Measurements from ENCODE around the gene CRYGC. TPM values are rescaled to one million over a fixed set of nuclear protein-coding genes. Genes with fewer than 3 reads are reported as not detected.

The CRYGC gene
- total and polyA plus RNA-seq, 2 of the 8 experiments (the other 6 are each of a cell fraction or from before 2014, with no cell fraction given) = not detected

- no peaks in the 10 kb centered on the region for H3K9me3 ChIP-seq (ENCODE audit: insufficient read depth in 2 of 2, low read depth in 1 of 2, low read length in 1 of 2)
- no peaks in the 10 kb centered on the region for H3K79me1 ChIP-seq (ENCODE audit: low read depth, low read length)
Observed at GRCh38 chr2:208097313-208097712, 32.3 kb downstream of the CRYGC start.

More at GRCh38 chr2:208097313-208097712, 32.3 kb downstream of the CRYGC start:
- Histone ChIP-seq H2BK12ac (ENCODE audit: low read depth, low read length) (no peak overlapping the region), H3K27ac (ENCODE audit: low read depth, low read length) (no peak overlapping the region), H3K23ac (ENCODE audit: insufficient read length) (no peak overlapping the region), H3K36me3 (ENCODE audit: control insufficient read depth in 2 of 4, insufficient read depth in 4 of 4, low read length in 3 of 4) (no peaks in the 10 kb centered on the region), H3K27me3 (replicated peaks in 1 of 4; ENCODE audit: control insufficient read depth in 3 of 4, extremely low read depth in 1 of 4, insufficient read depth in 3 of 4, low read length in 3 of 4) (no peaks in the 10 kb centered on the region), H2BK5ac (ENCODE audit: low read depth, low read length) (no peak overlapping the region), H2BK120ac (replicated peaks; ENCODE audit: low read depth, low read length) (no peak overlapping the region), H4K8ac (ENCODE audit: extremely low read depth, insufficient read depth, low read length) (no peak overlapping the region), H3K23me2 (ENCODE audit: low read depth, low read length) (no peaks in the 10 kb centered on the region), H2AFZ (ENCODE audit: low read length) (no peak overlapping the region), H3K56ac (replicated peaks; ENCODE audit: insufficient read length, low read depth, low read length) (no peak overlapping the region), H2BK20ac (ENCODE audit: low read length) (no peak overlapping the region), H3K4me2 (ENCODE audit: insufficient read depth in 1 of 2, low read depth in 2 of 2, low read length in 2 of 2) (no peak overlapping the region), H2AK5ac (ENCODE audit: low read depth, low read length) (no peak overlapping the region), H3K9ac (replicated peaks in 1 of 4; ENCODE audit: extremely low read depth in 1 of 4, low read depth in 3 of 4, low read length in 3 of 4) (no peak overlapping the region), H2BK15ac (ENCODE audit: low read length) (no peak overlapping the region), H4K20me1 (replicated peaks in 1 of 2; ENCODE audit: control insufficient read depth in 1 of 2, insufficient read depth in 2 of 2, low read length in 2 of 2) (no peaks in the 10 kb centered on the region), H3K4ac (replicated peaks; ENCODE audit: insufficient read length, low read depth, low read length) (no peak overlapping the region), H4K91ac (replicated peaks; ENCODE audit: insufficient read length, low read length) (no peak overlapping the region), H3K14ac (ENCODE audit: insufficient read length) (no peak overlapping the region), H4K5ac (ENCODE audit: insufficient read length, low read depth, low read length) (no peak overlapping the region), H3K18ac (ENCODE audit: extremely low read depth, low read length) (no peak overlapping the region), H3K4me1 (replicated peaks in 1 of 4; ENCODE audit: control insufficient read depth in 3 of 4, insufficient read depth in 4 of 4, low read length in 3 of 4) (no peaks in the 10 kb centered on the region), H3K79me2 (ENCODE audit: control insufficient read depth in 1 of 2, insufficient read depth in 2 of 2, low read length in 2 of 2) (no peaks in the 10 kb centered on the region), H3K4me3 (ENCODE audit: extremely low read depth in 1 of 4, insufficient read depth in 2 of 4, low read depth in 3 of 4, low read length in 4 of 4) (no peak overlapping the region)
- TF ChIP-seq BRCA1 (IDR thresholded peaks at IDR 0.05; ENCODE audit: low read depth, low read length) (no peak), JUND (IDR thresholded peaks at IDR 0.05; ENCODE audit: low read length) (no peak), KDM1A (IDR thresholded peaks at IDR 0.05; ENCODE audit: borderline replicate concordance, low read length) (no peak), RAD21 (IDR thresholded peaks at IDR 0.05 in 1 of 2, conservative IDR thresholded peaks at IDR 0.05 in 1 of 2; ENCODE audit: low read depth in 2 of 2, low read length in 2 of 2) (no peak), FOSL1 (IDR thresholded peaks at IDR 0.05; ENCODE audit: insufficient read depth, low read depth, low read length) (no peak), HDAC2 (IDR thresholded peaks at IDR 0.05; ENCODE audit: borderline replicate concordance in 1 of 2, low read depth in 2 of 2, low read length in 2 of 2) (no peak), SIN3A (conservative IDR thresholded peaks at IDR 0.05 in 1 of 2, IDR thresholded peaks at IDR 0.05 in 1 of 2; ENCODE audit: low read depth in 1 of 2, low read length in 2 of 2) (no peak), CHD1 (IDR thresholded peaks at IDR 0.05; ENCODE audit: low read depth, low read length) (no peak), CBX8 (IDR thresholded peaks at IDR 0.05; ENCODE audit: borderline replicate concordance, low read depth, low read length) (no peak), CTCF (IDR thresholded peaks at IDR 0.05; ENCODE audit: control extremely low read depth in 1 of 3, insufficient read depth in 1 of 3, low read depth in 1 of 3, low read length in 3 of 3) (no peak), HDAC6 (IDR thresholded peaks at IDR 0.05; ENCODE audit: low read depth, low read length) (no peak)
- ChIA-PET POLR2A (ENCODE audit: partially characterized antibody) (no interaction called here), CTCF (ENCODE audit: partially characterized antibody) (interaction anchor here (1.3 to 1.8 kb wide), 2 partner anchors 57 to 60 kb away, joined by 4 to 5 read pairs; no protein-coding TSS in a partner anchor)
- FAIRE-seq (no peak), DNase-seq (ENCODE audit: low read depth in 1 of 2, low spot score in 2 of 2) (peak in 1 of 2 experiments; percentile 17)
- 86% methylated on average over 3 of the region's 3 CpGs; no CpG with 5 or more reads in 1 of the 2 experiments for WGBS, 2 experiments (ENCODE audit: extremely low coverage in 1 of 2, insufficient coverage in 1 of 2, insufficient read length in 1 of 2, insufficient replicate concordance in 2 of 2, low coverage in 1 of 2, low lambda C conversion rate in 2 of 2, missing lambda C conversion rate in 1 of 2)

Measured in H1 (cell line).